Fibroblast of lung (primary cell): ENCODE measurements around the gene PGR.

ENCODE experiments used
- EZH2 ChIP-seq: IDR thresholded peaks from 2 replicates; pipeline ENCODE4 v1.5.1; 2012; ENCODE audit warnings: low read length, control low read depth, mild to moderate bottlenecking; ENCODE audit errors: missing control alignments
- TF ChIP-seq, protein P1 (sequence below), 2 donors: IDR thresholded peaks in 1 of 2; conservative IDR thresholded peaks in 1 of 2; 1 replicate in 1 of 2; 2 replicates in 1 of 2; pipeline ENCODE4 v1.5.1; 2011 to 2012; ENCODE audit warnings: low read length in 2 of 2, control low read depth in 1 of 2, inconsistent platforms in 1 of 2, low read depth in 1 of 2, mild to moderate bottlenecking in 1 of 2

DNA sequence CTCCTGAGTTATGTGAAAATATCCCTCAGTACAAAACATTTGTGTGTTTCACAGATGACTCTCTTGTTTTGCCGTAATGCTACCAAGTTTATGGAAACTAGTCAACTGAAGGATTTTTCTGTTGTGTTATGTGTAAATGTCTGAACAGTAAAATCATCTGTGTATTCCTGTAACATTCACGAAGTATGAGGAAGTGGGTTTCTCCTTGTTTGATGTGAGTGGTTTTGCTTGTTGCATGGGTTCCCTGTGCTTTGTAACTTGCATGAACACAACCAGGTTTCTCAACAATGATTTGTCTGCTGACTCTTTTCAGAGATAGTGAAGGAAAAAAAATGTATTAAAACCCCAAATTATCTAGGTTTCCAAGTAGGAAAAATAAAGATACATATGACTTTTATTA is 138.1 kb downstream of the PGR start:
- TF ChIP-seq, protein P1, sequence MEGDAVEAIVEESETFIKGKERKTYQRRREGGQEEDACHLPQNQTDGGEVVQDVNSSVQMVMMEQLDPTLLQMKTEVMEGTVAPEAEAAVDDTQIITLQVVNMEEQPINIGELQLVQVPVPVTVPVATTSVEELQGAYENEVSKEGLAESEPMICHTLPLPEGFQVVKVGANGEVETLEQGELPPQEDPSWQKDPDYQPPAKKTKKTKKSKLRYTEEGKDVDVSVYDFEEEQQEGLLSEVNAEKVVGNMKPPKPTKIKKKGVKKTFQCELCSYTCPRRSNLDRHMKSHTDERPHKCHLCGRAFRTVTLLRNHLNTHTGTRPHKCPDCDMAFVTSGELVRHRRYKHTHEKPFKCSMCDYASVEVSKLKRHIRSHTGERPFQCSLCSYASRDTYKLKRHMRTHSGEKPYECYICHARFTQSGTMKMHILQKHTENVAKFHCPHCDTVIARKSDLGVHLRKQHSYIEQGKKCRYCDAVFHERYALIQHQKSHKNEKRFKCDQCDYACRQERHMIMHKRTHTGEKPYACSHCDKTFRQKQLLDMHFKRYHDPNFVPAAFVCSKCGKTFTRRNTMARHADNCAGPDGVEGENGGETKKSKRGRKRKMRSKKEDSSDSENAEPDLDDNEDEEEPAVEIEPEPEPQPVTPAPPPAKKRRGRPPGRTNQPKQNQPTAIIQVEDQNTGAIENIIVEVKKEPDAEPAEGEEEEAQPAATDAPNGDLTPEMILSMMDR (conservative IDR thresholded peaks at IDR 0.05 in 1 of 2, IDR thresholded peaks at IDR 0.05 in 1 of 2; ENCODE audit: low read depth in 1 of 2, low read length in 2 of 2) = no peak
- no peak for TF ChIP-seq EZH2
